ENCODE data around the gene ZBTB43. TPM values are rescaled to one million over a fixed set of nuclear protein-coding genes. Genes with fewer than 3 reads are reported as not detected.

The ZBTB43 gene
- total RNA-seq, 1 donor, result 18.1 TPM

- Histone ChIP-seq H4K20me1 (ENCODE audit: insufficient read depth, low read length) (no peaks in the 10 kb centered on the region), H2AFZ (ENCODE audit: low read length) (no peak overlapping the region), H3K4me1 (ENCODE audit: insufficient read depth, low read length) (no peaks in the 10 kb centered on the region), H3K4me2 (ENCODE audit: insufficient read depth, low read length) (no peak overlapping the region), H3K27me3 (ENCODE audit: insufficient read depth, low read length) (peaks cover 19% of the 10 kb centered on the region), H3K36me3 (ENCODE audit: insufficient read depth, low read length) (no peaks in the 10 kb centered on the region), H3K79me2 (ENCODE audit: insufficient read depth, low read length) (no peaks in the 10 kb centered on the region), H3K27ac (ENCODE audit: low read depth, low read length) (no peak overlapping the region), H3K4me3 (ENCODE audit: insufficient read depth, low read length) (no peak overlapping the region), H3K9me3 (ENCODE audit: low read depth, low read length) (no peaks in the 10 kb centered on the region)
- no peak for DNase-seq (ENCODE audit: insufficient read length, low spot score, missing footprints)
- no peak for TF ChIP-seq CTCF (IDR thresholded peaks at IDR 0.05; ENCODE audit: extremely low read depth, low read depth, low read length)
Observed at GRCh38 chr9:126756876-126757415, 47.9 kb upstream of the ZBTB43 start.

- Histone ChIP-seq H3K27me3 (ENCODE audit: insufficient read depth, low read length) (peaks cover 19% of the 10 kb centered on the region), H3K36me3 (ENCODE audit: insufficient read depth, low read length) (no peaks in the 10 kb centered on the region), H3K4me3 (ENCODE audit: insufficient read depth, low read length) (no peak overlapping the region), H2AFZ (ENCODE audit: low read length) (no peak overlapping the region), H3K4me1 (ENCODE audit: insufficient read depth, low read length) (no peaks in the 10 kb centered on the region), H3K27ac (ENCODE audit: low read depth, low read length) (no peak overlapping the region), H3K4me2 (ENCODE audit: insufficient read depth, low read length) (no peak overlapping the region), H3K79me2 (ENCODE audit: insufficient read depth, low read length) (no peaks in the 10 kb centered on the region), H4K20me1 (ENCODE audit: insufficient read depth, low read length) (no peaks in the 10 kb centered on the region), H3K9me3 (ENCODE audit: low read depth, low read length) (no peaks in the 10 kb centered on the region)
- peak; percentile 46 for DNase-seq (ENCODE audit: insufficient read length, low spot score, missing footprints)
- no peak for TF ChIP-seq CTCF (IDR thresholded peaks at IDR 0.05; ENCODE audit: extremely low read depth, low read depth, low read length)
Observed at GRCh38 chr9:126758916-126759585, 45.8 kb upstream of the ZBTB43 start.

- Histone ChIP-seq H3K4me3 (ENCODE audit: insufficient read depth, low read length) (no peak overlapping the region), H4K20me1 (ENCODE audit: insufficient read depth, low read length) (no peaks in the 10 kb centered on the region), H3K79me2 (ENCODE audit: insufficient read depth, low read length) (no peaks in the 10 kb centered on the region), H3K27ac (ENCODE audit: low read depth, low read length) (no peak overlapping the region), H3K36me3 (ENCODE audit: insufficient read depth, low read length) (no peaks in the 10 kb centered on the region), H3K4me2 (ENCODE audit: insufficient read depth, low read length) (no peak overlapping the region), H3K9me3 (ENCODE audit: low read depth, low read length) (no peaks in the 10 kb centered on the region), H3K4me1 (ENCODE audit: insufficient read depth, low read length) (no peaks in the 10 kb centered on the region), H2AFZ (ENCODE audit: low read length) (peak overlapping the region; percentile 42), H3K27me3 (ENCODE audit: insufficient read depth, low read length) (peaks cover 16% of the 10 kb centered on the region)
- DNase-seq (ENCODE audit: insufficient read length, low spot score, missing footprints), result peak; percentile 55
- no peak for TF ChIP-seq CTCF (IDR thresholded peaks at IDR 0.05; ENCODE audit: extremely low read depth, low read depth, low read length)
Observed at GRCh38 chr9:126761274-126761673, 43.6 kb upstream of the ZBTB43 start.

GRCh38 chr9:126763130-126763764, 41.6 kb upstream of the ZBTB43 start:
- Histone ChIP-seq H2AFZ (ENCODE audit: low read length) (peak overlapping the region; percentile 82), H3K4me1 (ENCODE audit: insufficient read depth, low read length) (no peaks in the 10 kb centered on the region)
- DNase-seq (ENCODE audit: insufficient read length, low spot score, missing footprints), result peak; percentile 83

More at GRCh38 chr9:126763130-126763764, 41.6 kb upstream of the ZBTB43 start:
- Histone ChIP-seq H4K20me1 (ENCODE audit: insufficient read depth, low read length) (no peaks in the 10 kb centered on the region), H3K36me3 (ENCODE audit: insufficient read depth, low read length) (no peaks in the 10 kb centered on the region), H3K27me3 (ENCODE audit: insufficient read depth, low read length) (peaks cover 6% of the 10 kb centered on the region), H3K79me2 (ENCODE audit: insufficient read depth, low read length) (no peaks in the 10 kb centered on the region), H3K4me2 (ENCODE audit: insufficient read depth, low read length) (peak overlapping the region; percentile 57), H3K9me3 (ENCODE audit: low read depth, low read length) (no peaks in the 10 kb centered on the region), H3K27ac (ENCODE audit: low read depth, low read length) (no peak overlapping the region), H3K4me3 (ENCODE audit: insufficient read depth, low read length) (peak overlapping the region; percentile 52)
- no peak for TF ChIP-seq CTCF (IDR thresholded peaks at IDR 0.05; ENCODE audit: extremely low read depth, low read depth, low read length)

Measured in osteoblast (primary cell).